Effector memory CD4-positive, alpha-beta T cell (primary cell): Measurements from ENCODE around the gene NXPH1.

Experiments used
- DNase-seq, 3 donors: peaks; one replicate each; pipeline ENCODE4 v3.0.0-alpha.2; 2020
- H3K27ac ChIP-seq: 2 replicates; pipeline ENCODE4 v1.7.0; 2013; ENCODE audit warnings: mild to moderate bottlenecking, low read length, moderate library complexity; ENCODE audit not compliant: insufficient read depth, poor library complexity, severe bottlenecking
- H3K27me3 ChIP-seq: replicated peaks from 2 replicates; pipeline ENCODE4 v1.7.0; 2013; ENCODE audit warnings: mild to moderate bottlenecking, low read length; ENCODE audit not compliant: insufficient read depth, control insufficient read depth, poor library complexity, severe bottlenecking
- H3K36me3 ChIP-seq: 2 replicates; pipeline ENCODE4 v1.7.0; 2013; ENCODE audit warnings: mild to moderate bottlenecking, low read length, moderate library complexity; ENCODE audit not compliant: control insufficient read depth, insufficient read depth
- H3K4me1 ChIP-seq: 2 replicates; pipeline ENCODE4 v1.7.0; 2013; ENCODE audit warnings: low read length, mild to moderate bottlenecking; ENCODE audit not compliant: control insufficient read depth, insufficient read depth, poor library complexity, severe bottlenecking
- H3K4me3 ChIP-seq: 2 replicates; pipeline ENCODE4 v1.7.0; 2013; ENCODE audit warnings: low read length, low read depth, mild to moderate bottlenecking; ENCODE audit not compliant: insufficient read depth, poor library complexity, severe bottlenecking
- H3K9me3 ChIP-seq: 2 replicates; pipeline ENCODE4 v1.7.0; 2013; ENCODE audit warnings: mild to moderate bottlenecking, low read length, moderate library complexity; ENCODE audit not compliant: control insufficient read depth

The NXPH1 gene

DNA sequence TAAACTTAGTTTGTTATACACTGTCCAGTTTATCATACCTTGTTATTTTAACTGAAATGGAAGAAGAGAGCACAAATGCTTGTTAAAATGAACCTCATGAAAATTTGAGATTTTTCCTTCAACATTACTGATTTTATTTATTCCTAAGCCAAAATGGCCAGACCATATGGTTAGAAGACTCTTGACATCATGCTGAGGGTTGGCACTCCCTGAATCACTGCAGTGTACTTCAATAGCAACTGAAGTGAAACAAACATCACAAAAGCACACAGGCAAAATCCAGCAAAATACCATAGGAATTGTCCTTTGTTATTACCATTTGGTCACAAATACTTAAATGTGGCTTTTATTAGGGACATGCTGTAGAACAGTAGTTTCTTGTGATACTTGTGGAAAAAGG, 347.8 kb downstream of the NXPH1 start:
- H3K9me3 ChIP-seq: no peaks in the 10 kb centered on the region
- no peaks in the 10 kb centered on the region for H3K27me3 ChIP-seq
- DNase-seq: no peak
- H3K36me3 ChIP-seq: no peaks in the 10 kb centered on the region
- no peak overlapping the region for H3K27ac ChIP-seq
- no peak overlapping the region for H3K4me3 ChIP-seq
- no peaks in the 10 kb centered on the region for H3K4me1 ChIP-seq

DNA sequence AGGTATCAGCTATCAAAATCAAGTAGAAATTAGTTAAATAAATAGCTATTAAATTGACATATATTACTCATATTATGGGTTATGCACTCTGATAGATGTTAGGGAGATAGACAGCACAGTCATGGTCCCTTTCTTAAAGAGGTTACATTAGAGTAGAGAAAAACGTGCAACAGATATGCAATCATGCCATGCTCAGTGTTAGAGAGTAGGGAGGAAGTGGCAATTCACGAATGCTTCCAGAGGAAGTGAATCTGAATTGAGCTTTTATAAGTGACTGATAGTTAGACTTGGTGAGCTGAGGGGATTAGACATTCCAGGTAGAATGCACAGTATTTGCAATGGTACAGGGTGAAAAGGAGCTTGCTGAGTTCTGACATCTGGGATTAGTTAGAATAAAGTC, 349.8 kb downstream of the NXPH1 start:
- no peaks in the 10 kb centered on the region for H3K9me3 ChIP-seq
- H3K4me1 ChIP-seq: no peaks in the 10 kb centered on the region
- H3K4me3 ChIP-seq: no peak overlapping the region
- no peaks in the 10 kb centered on the region for H3K27me3 ChIP-seq
- H3K27ac ChIP-seq: no peak overlapping the region
- no peaks in the 10 kb centered on the region for H3K36me3 ChIP-seq
- no peak for DNase-seq

DNA sequence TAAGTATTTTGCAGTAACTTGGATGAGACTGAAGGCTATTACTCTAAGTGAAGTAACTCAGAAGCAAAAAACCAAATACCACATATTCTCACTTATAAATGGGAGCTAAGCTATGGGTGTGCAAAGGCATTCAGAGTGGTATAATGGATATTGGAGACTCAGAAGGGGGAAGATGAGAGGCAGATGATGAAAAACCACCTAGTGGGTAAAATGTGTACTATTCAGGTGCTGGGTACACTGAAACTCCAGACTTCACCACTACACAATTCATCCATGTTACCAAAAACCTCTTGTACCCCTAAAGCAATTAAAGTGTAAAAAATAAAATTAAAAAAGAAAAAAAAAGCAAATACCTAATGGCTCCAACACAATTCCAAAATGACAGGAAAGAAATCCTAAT, 351.7 kb downstream of the NXPH1 start:
- H3K36me3 ChIP-seq: no peaks in the 10 kb centered on the region
- no peak for DNase-seq
- no peak overlapping the region for H3K4me3 ChIP-seq
- no peaks in the 10 kb centered on the region for H3K4me1 ChIP-seq
- no peaks in the 10 kb centered on the region for H3K9me3 ChIP-seq
- no peaks in the 10 kb centered on the region for H3K27me3 ChIP-seq
- H3K27ac ChIP-seq: no peak overlapping the region

DNA sequence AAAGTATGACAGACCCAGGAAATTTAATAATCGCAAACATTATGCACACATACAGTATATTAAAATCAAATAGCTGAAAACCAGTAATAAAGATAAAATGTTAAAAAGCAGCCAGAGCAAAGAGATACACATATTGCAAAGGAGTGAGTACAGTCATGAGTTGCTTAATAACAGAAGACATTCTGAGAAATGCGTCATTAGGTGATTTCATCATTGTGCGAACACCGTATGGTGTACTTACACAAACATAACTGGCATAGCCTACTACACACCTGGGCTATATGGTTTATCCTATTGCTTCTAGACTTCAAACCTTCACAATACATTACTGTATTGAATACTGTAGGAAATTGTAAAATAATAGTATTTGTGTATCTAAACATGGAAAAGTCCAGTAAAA, 367.6 kb downstream of the NXPH1 start:
- no peak for DNase-seq
- Histone ChIP-seq H3K4me3 (no peak overlapping the region), H3K4me1 (no peaks in the 10 kb centered on the region), H3K36me3 (no peaks in the 10 kb centered on the region), H3K9me3 (no peaks in the 10 kb centered on the region), H3K27me3 (no peaks in the 10 kb centered on the region), H3K27ac (no peak overlapping the region)
